Measurements from ENCODE around the gene TSHZ1. TPM values are rescaled to one million over a fixed set of nuclear protein-coding genes. Genes with fewer than 3 reads are reported as not detected.

The TSHZ1 gene
- total RNA-seq, 2 experiments from 2014 or later: 5.9 to 9.5 TPM

DNA sequence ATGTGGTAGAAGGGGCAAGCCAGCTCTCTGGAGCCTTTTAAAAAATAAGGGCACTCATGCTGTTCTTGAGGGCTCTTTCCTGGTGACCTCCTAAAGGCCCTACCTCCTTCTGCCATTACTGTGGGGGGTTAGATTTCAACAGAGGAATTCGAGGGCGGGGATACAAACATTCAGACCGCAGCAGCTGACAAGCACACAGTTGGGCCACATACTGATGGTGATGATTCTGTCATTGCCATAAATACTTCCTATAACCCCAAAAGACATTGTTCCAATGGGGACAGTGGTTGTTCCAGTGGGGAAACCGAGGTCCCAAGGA lies 67.0 kb downstream of the TSHZ1 start:
- no peaks in the 10 kb centered on the region for H3K79me2 ChIP-seq (ENCODE audit: insufficient read depth, low read depth, low read length)
- no peaks in the 10 kb centered on the region for H3K4me1 ChIP-seq (ENCODE audit: insufficient read depth, low read length, poor library complexity, severe bottlenecking)
- no peak for TF ChIP-seq EZH2phosphoT487 (IDR thresholded peaks at IDR 0.05; ENCODE audit: borderline replicate concordance, low read depth, low read length)
- TF ChIP-seq, protein P1, sequence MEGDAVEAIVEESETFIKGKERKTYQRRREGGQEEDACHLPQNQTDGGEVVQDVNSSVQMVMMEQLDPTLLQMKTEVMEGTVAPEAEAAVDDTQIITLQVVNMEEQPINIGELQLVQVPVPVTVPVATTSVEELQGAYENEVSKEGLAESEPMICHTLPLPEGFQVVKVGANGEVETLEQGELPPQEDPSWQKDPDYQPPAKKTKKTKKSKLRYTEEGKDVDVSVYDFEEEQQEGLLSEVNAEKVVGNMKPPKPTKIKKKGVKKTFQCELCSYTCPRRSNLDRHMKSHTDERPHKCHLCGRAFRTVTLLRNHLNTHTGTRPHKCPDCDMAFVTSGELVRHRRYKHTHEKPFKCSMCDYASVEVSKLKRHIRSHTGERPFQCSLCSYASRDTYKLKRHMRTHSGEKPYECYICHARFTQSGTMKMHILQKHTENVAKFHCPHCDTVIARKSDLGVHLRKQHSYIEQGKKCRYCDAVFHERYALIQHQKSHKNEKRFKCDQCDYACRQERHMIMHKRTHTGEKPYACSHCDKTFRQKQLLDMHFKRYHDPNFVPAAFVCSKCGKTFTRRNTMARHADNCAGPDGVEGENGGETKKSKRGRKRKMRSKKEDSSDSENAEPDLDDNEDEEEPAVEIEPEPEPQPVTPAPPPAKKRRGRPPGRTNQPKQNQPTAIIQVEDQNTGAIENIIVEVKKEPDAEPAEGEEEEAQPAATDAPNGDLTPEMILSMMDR (conservative IDR thresholded peaks at IDR 0.05; ENCODE audit: low read length): no peak
- ChIA-PET POLR2A (no interaction called here), CTCF (ENCODE audit: unreplicated experiment) (no interaction called here)
- DNase-seq (ENCODE audit: low spot score): no peak
- BruUV-seq (replicated peaks): no TSS peak
- no peak overlapping the region for H3K4me3 ChIP-seq (ENCODE audit: low read depth, low read length, poor library complexity, severe bottlenecking)
- H3K9me2 ChIP-seq (ENCODE audit: insufficient read depth, low read length): no peaks in the 10 kb centered on the region
- no peak overlapping the region for H2AFZ ChIP-seq (ENCODE audit: low read length)
- no peaks in the 10 kb centered on the region for H4K20me1 ChIP-seq (ENCODE audit: insufficient read depth, low read length)
- H3K36me3 ChIP-seq (ENCODE audit: insufficient read depth, low read length): no peaks in the 10 kb centered on the region
- H3K27ac ChIP-seq (ENCODE audit: low read depth, low read length, poor library complexity, severe bottlenecking): no peak overlapping the region
- no peak overlapping the region for H3K4me2 ChIP-seq (ENCODE audit: low read length)
- no peaks in the 10 kb centered on the region for H3K9me3 ChIP-seq (ENCODE audit: low read length)
- intact Hi-C loops (cut with micrococcal nuclease; ENCODE audit: unreplicated experiment): no loop called here

- CTCF ChIA-PET (ENCODE audit: unreplicated experiment): no interaction called here
- TF ChIP-seq, protein P1 (conservative IDR thresholded peaks at IDR 0.05; ENCODE audit: low read length): no peak
- TF ChIP-seq EZH2phosphoT487 (IDR thresholded peaks at IDR 0.05; ENCODE audit: borderline replicate concordance, low read depth, low read length): no peak
- intact Hi-C loops (cut with micrococcal nuclease; ENCODE audit: unreplicated experiment): no loop called here
- no peak overlapping the region for H3K27ac ChIP-seq (ENCODE audit: low read depth, low read length, poor library complexity, severe bottlenecking)
- no TSS peak for BruUV-seq (replicated peaks)
- H3K9me2 ChIP-seq (ENCODE audit: insufficient read depth, low read length): no peaks in the 10 kb centered on the region
- no peaks in the 10 kb centered on the region for H4K20me1 ChIP-seq (ENCODE audit: insufficient read depth, low read length)
- no peak for DNase-seq (ENCODE audit: low spot score)
- H3K79me2 ChIP-seq (ENCODE audit: insufficient read depth, low read depth, low read length): no peaks in the 10 kb centered on the region
- no peak overlapping the region for H3K4me2 ChIP-seq (ENCODE audit: low read length)
- no peaks in the 10 kb centered on the region for H3K9me3 ChIP-seq (ENCODE audit: low read length)
- H3K36me3 ChIP-seq (ENCODE audit: insufficient read depth, low read length): no peaks in the 10 kb centered on the region
- H3K4me1 ChIP-seq (ENCODE audit: insufficient read depth, low read length, poor library complexity, severe bottlenecking): no peaks in the 10 kb centered on the region
- POLR2A ChIA-PET: interaction anchor here (0.6 kb wide), 1 partner anchor 36 kb away, joined by 4 read pairs; no protein-coding TSS in a partner anchor
- H2AFZ ChIP-seq (ENCODE audit: low read length): no peak overlapping the region
- H3K4me3 ChIP-seq (ENCODE audit: low read depth, low read length, poor library complexity, severe bottlenecking): no peak overlapping the region
These were observed 68.8 kb downstream of the TSHZ1 start for GRCh38 chr18:75279381-75279780.

- Histone ChIP-seq H3K4me1 (ENCODE audit: insufficient read depth, low read length, poor library complexity, severe bottlenecking) (no peaks in the 10 kb centered on the region), H2AFZ (ENCODE audit: low read length) (no peak overlapping the region), H3K9me2 (ENCODE audit: insufficient read depth, low read length) (no peaks in the 10 kb centered on the region), H3K36me3 (ENCODE audit: insufficient read depth, low read length) (no peaks in the 10 kb centered on the region), H3K4me2 (ENCODE audit: low read length) (no peak overlapping the region), H3K9me3 (ENCODE audit: low read length) (no peaks in the 10 kb centered on the region), H3K79me2 (ENCODE audit: insufficient read depth, low read depth, low read length) (no peaks in the 10 kb centered on the region), H3K4me3 (ENCODE audit: low read depth, low read length, poor library complexity, severe bottlenecking) (no peak overlapping the region), H3K27ac (ENCODE audit: low read depth, low read length, poor library complexity, severe bottlenecking) (no peak overlapping the region), H4K20me1 (ENCODE audit: insufficient read depth, low read length) (no peaks in the 10 kb centered on the region)
- POLR2A ChIA-PET: no interaction called here
- CTCF ChIA-PET (ENCODE audit: unreplicated experiment): no interaction called here
- no TSS peak for BruUV-seq (replicated peaks)
- TF ChIP-seq EZH2phosphoT487 (IDR thresholded peaks at IDR 0.05; ENCODE audit: borderline replicate concordance, low read depth, low read length): no peak
- TF ChIP-seq, protein P1 (conservative IDR thresholded peaks at IDR 0.05; ENCODE audit: low read length): no peak
- DNase-seq (ENCODE audit: low spot score): no peak
- intact Hi-C loops (cut with micrococcal nuclease; ENCODE audit: unreplicated experiment): no loop called here
These were observed 70.1 kb downstream of the TSHZ1 start for GRCh38 chr18:75280427-75281280.
